WTC11 (cell line): Measurements from ENCODE around the gene GNL1. TPM values are rescaled to one million over a fixed set of nuclear protein-coding genes. Genes with fewer than 3 reads are reported as not detected.

Source experiments
- AR ChIP-seq: fragments of 250-450 bp; sonication (Bioruptor Pico); IDR thresholded peaks from 2 replicates; pipeline ENCODE4 v1.9.0; 2021; ENCODE audit warnings: mild to moderate bottlenecking
- ARID4B ChIP-seq: sonication (generic); formaldehyde crosslinking; IDR thresholded peaks from 2 replicates; pipeline ENCODE4 v1.8.0; 2023; ENCODE audit warnings: missing genetic modification reagents, mild to moderate bottlenecking, borderline replicate concordance
- E2F1 ChIP-seq: sonication (generic); formaldehyde crosslinking; IDR thresholded peaks from 2 replicates; pipeline ENCODE4 v1.8.0; 2022; ENCODE audit warnings: mild to moderate bottlenecking, missing genetic modification reagents
- ETV6 ChIP-seq: sonication (generic); formaldehyde crosslinking; IDR thresholded peaks from 2 replicates; pipeline ENCODE4 v1.8.1; 2022; ENCODE audit warnings: mild to moderate bottlenecking, missing genetic modification reagents
- FOXJ3 ChIP-seq: sonication (generic); formaldehyde crosslinking; IDR thresholded peaks from 2 replicates; pipeline ENCODE4 v1.9.0; 2021; ENCODE audit warnings: missing genetic modification reagents, mild to moderate bottlenecking, borderline replicate concordance
- FOXK1 ChIP-seq: sonication (generic); formaldehyde crosslinking; IDR thresholded peaks from 2 replicates; pipeline ENCODE4 v1.8.0; 2022; ENCODE audit warnings: mild to moderate bottlenecking, moderate library complexity, missing genetic modification reagents
- FOXP4 ChIP-seq: sonication (generic); formaldehyde crosslinking; IDR thresholded peaks from 2 replicates; pipeline ENCODE4 v1.8.0; 2022; ENCODE audit warnings: mild to moderate bottlenecking, missing genetic modification reagents
- GABPB1 ChIP-seq: sonication (generic); formaldehyde crosslinking; IDR thresholded peaks from 2 replicates; pipeline ENCODE4 v1.8.1; 2023; ENCODE audit warnings: mild to moderate bottlenecking, missing genetic modification reagents
- JUN ChIP-seq: sonication (generic); formaldehyde crosslinking; IDR thresholded peaks from 2 replicates; pipeline ENCODE4 v1.8.0; 2023; ENCODE audit warnings: mild to moderate bottlenecking, missing genetic modification reagents
- MYBL2 ChIP-seq: sonication (generic); formaldehyde crosslinking; IDR thresholded peaks from 2 replicates; pipeline ENCODE4 v1.8.1; 2023; ENCODE audit warnings: mild to moderate bottlenecking, moderate library complexity, missing genetic modification reagents
- NFATC4 ChIP-seq: fragments of 250-450 bp; sonication (Bioruptor Pico); IDR thresholded peaks from 2 replicates; pipeline ENCODE4 v1.9.0; 2021; ENCODE audit warnings: mild to moderate bottlenecking
- NFE2L1 ChIP-seq: sonication (generic); formaldehyde crosslinking; IDR thresholded peaks from 2 replicates; pipeline ENCODE4 v1.8.1; 2023; ENCODE audit warnings: missing genetic modification reagents
- NR2C2 ChIP-seq: sonication (generic); formaldehyde crosslinking; IDR thresholded peaks from 2 replicates; pipeline ENCODE4 v1.8.0; 2022; ENCODE audit warnings: mild to moderate bottlenecking, missing genetic modification reagents
- SP1 ChIP-seq: sonication (generic); formaldehyde crosslinking; conservative IDR thresholded peaks from 2 replicates; pipeline ENCODE4 v1.8.1; 2022; ENCODE audit warnings: missing genetic modification reagents
- TEAD1 ChIP-seq: sonication (generic); formaldehyde crosslinking; IDR thresholded peaks from 2 replicates; pipeline ENCODE4 v1.8.0; 2022; ENCODE audit warnings: mild to moderate bottlenecking, missing genetic modification reagents
- TP53 ChIP-seq: sonication (generic); formaldehyde crosslinking; IDR thresholded peaks from 2 replicates; pipeline ENCODE4 v1.8.1; 2023; ENCODE audit warnings: mild to moderate bottlenecking, missing genetic modification reagents
- USF1 ChIP-seq: sonication (generic); formaldehyde crosslinking; IDR thresholded peaks from 2 replicates; pipeline ENCODE4 v1.8.0; 2022; ENCODE audit warnings: mild to moderate bottlenecking, missing genetic modification reagents
- USF2 ChIP-seq: sonication (generic); formaldehyde crosslinking; IDR thresholded peaks from 2 replicates; pipeline ENCODE4 v1.8.1; 2023; ENCODE audit warnings: mild to moderate bottlenecking, missing genetic modification reagents, moderate library complexity
- ZBTB43 ChIP-seq: sonication (generic); formaldehyde crosslinking; IDR thresholded peaks from 2 replicates; pipeline ENCODE4 v1.8.1; 2023; ENCODE audit warnings: mild to moderate bottlenecking, missing genetic modification reagents
- ZNF121 ChIP-seq: sonication (generic); formaldehyde crosslinking; IDR thresholded peaks from 2 replicates; pipeline ENCODE4 v1.8.0; 2023; ENCODE audit warnings: missing genetic modification reagents
- ZNF232 ChIP-seq: sonication (generic); formaldehyde crosslinking; IDR thresholded peaks from 2 replicates; pipeline ENCODE4 v1.8.0; 2022; ENCODE audit warnings: mild to moderate bottlenecking, missing genetic modification reagents
- ZNF263 ChIP-seq: sonication (generic); formaldehyde crosslinking; IDR thresholded peaks from 2 replicates; pipeline ENCODE4 v1.8.1; 2022; ENCODE audit warnings: low read depth, mild to moderate bottlenecking, moderate library complexity, missing genetic modification reagents
- ZNF317 ChIP-seq: sonication (generic); formaldehyde crosslinking; IDR thresholded peaks from 2 replicates; pipeline ENCODE4 v1.8.1; 2023; ENCODE audit warnings: low read depth, mild to moderate bottlenecking, moderate library complexity, missing genetic modification reagents, borderline replicate concordance
- total RNA-seq: library from RNA; stranded (reverse); gene quantifications from 3 replicates; pipeline ENCODE4 v1.2.3, GENCODE V29; 2021

Gene GNL1
- total RNA-seq, 1 experiment from 2014 or later: 85.7 TPM

- TF ChIP-seq ZNF263 (0 out of 2 replicates have a peak, but pooled peaks have one; percentile 43), USF2 (CRISPR knock-in tag) (peak; percentile 81), ZNF121 (CRISPR knock-in tag) (peak; percentile 85), ZNF232 (peak; percentile 43; the same call in 1 of the 2 replicates), ARID4B (peak; percentile 77; the same call in 1 of the 2 replicates), SP1 (CRISPR knock-in tag) (peak; percentile 88), FOXK1 (CRISPR knock-in tag) (peak; percentile 99), NFATC4 (CRISPR knock-in tag) (no peak), GABPB1 (CRISPR knock-in tag) (no peak; the same call in none of the 2 replicates), MYBL2 (CRISPR knock-in tag) (peak; percentile 20; the same call in 1 of the 2 replicates), ETV6 (CRISPR knock-in tag) (peak; percentile 89), TEAD1 (CRISPR knock-in tag) (peak; percentile 91; the same call in 1 of the 2 replicates), FOXP4 (CRISPR knock-in tag) (peak; percentile 96), JUN (peak; percentile 67; the same call in 1 of the 2 replicates), NR2C2 (CRISPR knock-in tag) (no peak), E2F1 (CRISPR knock-in tag) (0 out of 2 replicates have a peak, but pooled peaks have one; percentile 10), AR (CRISPR knock-in tag) (no peak), NFE2L1 (CRISPR knock-in tag) (no peak; the same call in 1 of the 2 replicates), FOXJ3 (CRISPR knock-in tag) (no peak), USF1 (peak; percentile 77), ZNF317 (CRISPR knock-in tag) (no peak), ZBTB43 (CRISPR knock-in tag) (peak; percentile 49; the same call in 1 of the 2 replicates), TP53 (CRISPR knock-in tag) (no peak; the same call in 1 of the 2 replicates)
These were observed 14.9 kb upstream of the GNL1 start, which contains the start of gene ABCF1 (continued) for GRCh38 chr6:30571075-30571761.
